Upper lobe of left lung (tissue), 4 donors: Measurements from ENCODE around the gene PDXK.

Source experiments
- POLR2A ChIP-seq, 4 donors: fragments of 450-650 bp; IDR thresholded peaks; one replicate each; pipeline ENCODE4 v1.5.1; 2016 to 2017; ENCODE audit warnings: antibody characterized with exemption in 4 of 4, mild to moderate bottlenecking in 2 of 4
- POLR2AphosphoS5 ChIP-seq, 2 donors: sonication (generic); formaldehyde crosslinking; IDR thresholded peaks; one replicate each; pipeline ENCODE4 v1.5.1; 2017; ENCODE audit warnings: antibody characterized with exemption in 2 of 2
- TF ChIP-seq, protein P1 (sequence below), 6 experiments: fragments of 450-650 bp in 4 of 6; fragments of 200-600 bp in 2 of 6; sonication (generic) in 2 of 6; IDR thresholded peaks; one replicate each; pipeline ENCODE4 v1.5.1; 2016 to 2019; ENCODE audit warnings: antibody characterized with exemption in 6 of 6

DNA sequence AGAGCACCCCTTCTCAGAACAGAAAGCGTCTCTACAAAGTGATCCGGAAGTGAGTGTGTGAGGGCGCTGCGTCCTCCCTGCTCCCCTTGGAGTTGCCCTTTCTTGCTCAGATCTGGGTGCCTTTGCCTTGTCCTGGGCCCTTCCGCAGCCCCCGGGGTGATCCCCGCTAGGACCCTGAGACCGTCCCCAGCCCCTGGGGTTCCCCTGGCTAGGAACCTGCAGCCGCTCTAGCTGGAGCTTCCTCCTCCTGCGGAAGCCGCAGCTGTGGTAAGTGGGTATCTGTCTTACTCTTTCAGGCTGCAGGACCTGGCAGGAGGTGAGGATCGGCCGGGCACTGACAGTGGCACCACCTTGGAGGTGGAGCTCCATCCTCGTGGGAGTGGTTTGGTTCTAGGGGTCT lies 81.6 kb downstream of the PDXK start:
- TF ChIP-seq, protein P1, sequence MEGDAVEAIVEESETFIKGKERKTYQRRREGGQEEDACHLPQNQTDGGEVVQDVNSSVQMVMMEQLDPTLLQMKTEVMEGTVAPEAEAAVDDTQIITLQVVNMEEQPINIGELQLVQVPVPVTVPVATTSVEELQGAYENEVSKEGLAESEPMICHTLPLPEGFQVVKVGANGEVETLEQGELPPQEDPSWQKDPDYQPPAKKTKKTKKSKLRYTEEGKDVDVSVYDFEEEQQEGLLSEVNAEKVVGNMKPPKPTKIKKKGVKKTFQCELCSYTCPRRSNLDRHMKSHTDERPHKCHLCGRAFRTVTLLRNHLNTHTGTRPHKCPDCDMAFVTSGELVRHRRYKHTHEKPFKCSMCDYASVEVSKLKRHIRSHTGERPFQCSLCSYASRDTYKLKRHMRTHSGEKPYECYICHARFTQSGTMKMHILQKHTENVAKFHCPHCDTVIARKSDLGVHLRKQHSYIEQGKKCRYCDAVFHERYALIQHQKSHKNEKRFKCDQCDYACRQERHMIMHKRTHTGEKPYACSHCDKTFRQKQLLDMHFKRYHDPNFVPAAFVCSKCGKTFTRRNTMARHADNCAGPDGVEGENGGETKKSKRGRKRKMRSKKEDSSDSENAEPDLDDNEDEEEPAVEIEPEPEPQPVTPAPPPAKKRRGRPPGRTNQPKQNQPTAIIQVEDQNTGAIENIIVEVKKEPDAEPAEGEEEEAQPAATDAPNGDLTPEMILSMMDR (IDR thresholded peaks at IDR 0.05) = no peak
- TF ChIP-seq POLR2AphosphoS5 (IDR thresholded peaks at IDR 0.05) (no peak), POLR2A (IDR thresholded peaks at IDR 0.05) (no peak)
